Measurements from ENCODE around the gene MYO16. TPM values are rescaled to one million over a fixed set of nuclear protein-coding genes. Genes with fewer than 3 reads are reported as not detected.
"Not testable (repeated sequence)": the region's sequence is repeated elsewhere in the genome, so short reads cannot be mapped to it uniquely, and the experiment has no call there.

The MYO16 gene
- total and polyA plus RNA-seq, 3 donors from 2014 or later = 3.1 to 4.0 (median 3.4) TPM

DNA sequence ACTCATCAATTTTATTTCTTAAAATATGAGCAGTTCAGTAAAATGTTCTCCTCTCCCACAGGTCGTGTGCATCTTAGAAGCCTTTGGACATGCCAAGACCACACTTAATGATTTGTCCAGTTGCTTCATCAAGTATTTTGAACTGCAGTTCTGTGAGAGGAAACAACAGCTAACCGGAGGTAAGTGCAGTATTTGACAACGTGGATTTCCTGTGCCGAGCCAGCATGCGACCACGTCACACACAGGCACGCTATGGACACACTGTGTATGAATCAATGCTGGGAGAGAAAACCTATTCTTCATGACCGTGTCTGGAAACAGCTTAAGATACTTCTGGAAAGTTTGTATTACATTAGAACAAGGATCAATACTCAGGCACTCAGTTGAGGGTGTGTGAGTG lies 268.5 kb downstream of the MYO16 start:
- Histone ChIP-seq H3K4me1 (no peaks in the 10 kb centered on the region), H3K9me3 (no peaks in the 10 kb centered on the region), H3K27ac (no peak overlapping the region), H3K36me3 (ENCODE audit: low read depth, missing control alignments) (no peaks in the 10 kb centered on the region), H3K4me3 (no peak overlapping the region), H3K27me3 (no peaks in the 10 kb centered on the region)
- WGBS, 2 donors = 72 to 76% methylated on average over 8 of the region's 8 CpGs
- intact Hi-C loops (cut with DNase I; ENCODE audit: low total_unique reads) = no loop called here
- no peak for DNase-seq
- TF ChIP-seq POLR2A (IDR thresholded peaks at IDR 0.05) (no peak), CTCF (IDR thresholded peaks at IDR 0.05) (no peak)

- peak; percentile 29 for DNase-seq
- Histone ChIP-seq H3K27ac (no peak overlapping the region), H3K9me3 (no peaks in the 10 kb centered on the region), H3K27me3 (no peaks in the 10 kb centered on the region), H3K4me3 (no peak overlapping the region), H3K36me3 (ENCODE audit: low read depth, missing control alignments) (no peaks in the 10 kb centered on the region), H3K4me1 (no peaks in the 10 kb centered on the region)
- WGBS, 2 donors = 77 to 80% methylated on average over 7 of the region's 7 CpGs
- intact Hi-C loops (cut with DNase I; ENCODE audit: low total_unique reads) = no loop called here
- TF ChIP-seq POLR2A (IDR thresholded peaks at IDR 0.05) (no peak), CTCF (IDR thresholded peaks at IDR 0.05) (no peak)
These were observed 273.2 kb downstream of the MYO16 start for GRCh38 chr13:108902405-108903155.

GRCh38 chr13:108903613-108904012 lies 274.2 kb downstream of the MYO16 start:
- no peaks in the 10 kb centered on the region for H3K27me3 ChIP-seq
- no peak for DNase-seq
- no peak for TF ChIP-seq CTCF (IDR thresholded peaks at IDR 0.05)
- TF ChIP-seq POLR2A (IDR thresholded peaks at IDR 0.05) = no peak
- intact Hi-C loops (cut with DNase I; ENCODE audit: low total_unique reads) = no loop called here
- no peak overlapping the region for H3K4me3 ChIP-seq
- no peak overlapping the region for H3K27ac ChIP-seq
- 43 to 48% methylated on average over 1 of the region's 1 CpG for WGBS, 2 donors
- no peaks in the 10 kb centered on the region for H3K4me1 ChIP-seq
- no peaks in the 10 kb centered on the region for H3K36me3 ChIP-seq (ENCODE audit: low read depth, missing control alignments)
- no peaks in the 10 kb centered on the region for H3K9me3 ChIP-seq

DNA sequence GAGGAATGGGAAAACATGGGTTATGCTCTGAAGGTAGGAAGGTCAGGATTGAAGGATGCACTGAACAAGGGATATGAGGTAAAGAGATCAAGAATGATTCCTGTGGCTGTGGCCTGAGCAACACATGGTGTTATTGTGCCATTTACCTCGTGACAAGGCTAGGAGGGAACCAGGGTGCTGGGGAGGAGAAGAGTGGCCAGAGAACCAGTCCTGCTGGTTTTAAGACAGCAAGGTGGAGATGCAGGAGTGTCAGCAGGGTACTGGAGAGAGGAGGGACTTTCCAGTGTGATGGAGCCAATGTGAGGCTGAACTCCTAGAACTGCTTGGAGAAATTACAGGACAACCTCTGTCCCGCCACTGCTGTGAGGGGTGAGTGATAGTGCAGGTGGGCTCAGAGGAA lies 282.4 kb downstream of the MYO16 start:
- no peak overlapping the region for H3K27ac ChIP-seq
- H3K4me3 ChIP-seq = no peak overlapping the region
- intact Hi-C loops (cut with DNase I; ENCODE audit: low total_unique reads) = no loop called here
- no peaks in the 10 kb centered on the region for H3K9me3 ChIP-seq
- WGBS, 2 donors = 85 to 91% methylated on average over 2 of the region's 2 CpGs
- H3K27me3 ChIP-seq = no peaks in the 10 kb centered on the region
- no peaks in the 10 kb centered on the region for H3K36me3 ChIP-seq (ENCODE audit: low read depth, missing control alignments)
- H3K4me1 ChIP-seq = peaks cover 13% of the 10 kb centered on the region
- DNase-seq = no peak
- TF ChIP-seq CTCF (IDR thresholded peaks at IDR 0.05) (no peak), POLR2A (IDR thresholded peaks at IDR 0.05) (no peak)

DNA sequence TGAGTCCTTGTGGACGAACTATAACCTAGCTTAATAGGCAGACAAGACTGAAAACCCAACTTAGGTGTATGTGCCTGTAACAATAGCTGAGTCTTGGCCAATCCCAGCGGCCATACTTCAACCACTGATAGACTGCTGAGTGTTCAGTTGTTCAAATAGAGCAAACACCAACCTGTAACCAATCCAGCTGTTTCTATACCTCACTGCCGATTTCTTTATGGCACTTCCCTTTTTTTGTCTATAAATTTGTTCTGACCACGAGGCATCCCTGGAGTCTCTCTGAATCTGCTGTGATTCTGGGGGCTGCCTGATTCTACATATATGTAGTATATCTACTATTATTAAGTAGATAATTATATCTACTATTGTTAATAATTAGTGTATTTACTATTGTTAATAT lies 284.3 kb downstream of the MYO16 start:
- H3K27ac ChIP-seq; DNase-seq; H3K27me3 ChIP-seq; H3K9me3 ChIP-seq; H3K4me3 ChIP-seq; intact Hi-C loops (cut with DNase I; ENCODE audit: low total_unique reads); H3K36me3 ChIP-seq (ENCODE audit: low read depth, missing control alignments): not testable (repeated sequence)
- 84% methylated on average over 4 of the region's 4 CpGs for WGBS, 2 donors
- H3K4me1 ChIP-seq = peaks cover 13% of the 10 kb centered on the region
